Body of pancreas (tissue), 4 donors: ENCODE data around the gene CPLX1.

Source experiments
- CTCF ChIP-seq, 7 experiments: fragments of 450-650 bp in 4 of 7; fragments of 200-600 bp in 3 of 7; sonication (generic) in 3 of 7; IDR thresholded peaks; one replicate each; pipeline ENCODE4 v1.5.1; 2016 to 2019; ENCODE audit warnings: antibody characterized with exemption in 7 of 7
- POLR2A ChIP-seq, 3 donors: fragments of 450-650 bp; IDR thresholded peaks; one replicate each; pipeline ENCODE4 v1.6.1; 2016; ENCODE audit warnings: antibody characterized with exemption in 3 of 3, mild to moderate bottlenecking in 2 of 3

GRCh38 chr4:790466-790820, 35.5 kb downstream of the CPLX1 start:
- TF ChIP-seq CTCF (IDR thresholded peaks at IDR 0.05) = no peak
- no peak for TF ChIP-seq POLR2A (IDR thresholded peaks at IDR 0.05)
